WTC11 (cell line): ENCODE data around the gene ITPKA. TPM values are rescaled to one million over a fixed set of nuclear protein-coding genes. Genes with fewer than 3 reads are reported as not detected.

ENCODE experiments used
- ATAC-seq: fragments of 200-7000 bp; cut with Tn5 transposase; 2 replicates; pipeline ENCODE4 v1.10.0; 2021; ENCODE audit warnings: mild to moderate bottlenecking, moderate library complexity
- CTCF ChIA-PET: fragments of 300-600 bp; sonication (Branson Sonifier 250); formaldehyde crosslinking; loops from one replicate; lab custom pipeline; 2021; ENCODE audit warnings: antibody characterized with exemption; lab: Charles Lee
- POLR2A ChIA-PET: fragments of 350-600 bp; sonication (Branson Sonifier 250); formaldehyde crosslinking; loops from one replicate; lab custom pipeline; 2021; ENCODE audit warnings: antibody characterized with exemption; lab: Charles Lee
- DNase-seq: peaks from one replicate; pipeline ENCODE4 v3.0.0; 2021; ENCODE audit warnings: low spot score
- H3K27ac Mint-ChIP-seq: 2 replicates; pipeline ENCODE4 v1.8.0; 2021; ENCODE audit warnings: mixed read lengths
- H3K27me3 Mint-ChIP-seq: 2 replicates; pipeline ENCODE4 v1.8.0; 2021; ENCODE audit warnings: low read depth, mild to moderate bottlenecking, moderate library complexity, mixed read lengths
- H3K36me3 Mint-ChIP-seq: 2 replicates; pipeline ENCODE4 v1.8.0; 2021; ENCODE audit warnings: mixed read lengths
- H3K4me1 Mint-ChIP-seq: 2 replicates; pipeline ENCODE4 v1.8.0; 2022; ENCODE audit warnings: mixed read lengths
- H3K4me3 Mint-ChIP-seq: 2 replicates; pipeline ENCODE4 v1.8.0; 2021; ENCODE audit warnings: mild to moderate bottlenecking, moderate library complexity, mixed read lengths
- H3K9me3 Mint-ChIP-seq: 2 replicates; pipeline ENCODE4 v1.8.0; 2021; ENCODE audit warnings: mixed read lengths
- ATF2 ChIP-seq: sonication (generic); formaldehyde crosslinking; IDR thresholded peaks from 2 replicates; pipeline ENCODE4 v1.8.1; 2022; ENCODE audit warnings: low read depth, missing genetic modification reagents, borderline replicate concordance
- ATF3 ChIP-seq: sonication (generic); formaldehyde crosslinking; conservative IDR thresholded peaks from 2 replicates; pipeline ENCODE4 v1.8.1; 2022; ENCODE audit warnings: mild to moderate bottlenecking, missing genetic modification reagents
- E2F1 ChIP-seq: sonication (generic); formaldehyde crosslinking; IDR thresholded peaks from 2 replicates; pipeline ENCODE4 v1.8.0; 2022; ENCODE audit warnings: mild to moderate bottlenecking, missing genetic modification reagents
- ETV6 ChIP-seq: sonication (generic); formaldehyde crosslinking; IDR thresholded peaks from 2 replicates; pipeline ENCODE4 v1.8.1; 2022; ENCODE audit warnings: mild to moderate bottlenecking, missing genetic modification reagents
- FOXJ3 ChIP-seq: sonication (generic); formaldehyde crosslinking; IDR thresholded peaks from 2 replicates; pipeline ENCODE4 v1.9.0; 2021; ENCODE audit warnings: missing genetic modification reagents, mild to moderate bottlenecking, borderline replicate concordance
- FOXK1 ChIP-seq: sonication (generic); formaldehyde crosslinking; IDR thresholded peaks from 2 replicates; pipeline ENCODE4 v1.8.0; 2022; ENCODE audit warnings: mild to moderate bottlenecking, moderate library complexity, missing genetic modification reagents
- IRF1 ChIP-seq: sonication (generic); formaldehyde crosslinking; IDR thresholded peaks from 2 replicates; pipeline ENCODE4 v1.8.0; 2023; ENCODE audit warnings: missing genetic modification reagents
- JUN ChIP-seq: sonication (generic); formaldehyde crosslinking; IDR thresholded peaks from 2 replicates; pipeline ENCODE4 v1.8.0; 2023; ENCODE audit warnings: mild to moderate bottlenecking, missing genetic modification reagents
- MYBL2 ChIP-seq: sonication (generic); formaldehyde crosslinking; IDR thresholded peaks from 2 replicates; pipeline ENCODE4 v1.8.1; 2023; ENCODE audit warnings: mild to moderate bottlenecking, moderate library complexity, missing genetic modification reagents
- NFYB ChIP-seq: sonication (generic); formaldehyde crosslinking; conservative IDR thresholded peaks from 2 replicates; pipeline ENCODE4 v1.8.0; 2022; ENCODE audit warnings: low read depth, missing genetic modification reagents
- NR3C1 ChIP-seq: sonication (generic); formaldehyde crosslinking; conservative IDR thresholded peaks from 2 replicates; pipeline ENCODE4 v1.8.1; 2023; ENCODE audit warnings: low read depth, mild to moderate bottlenecking, missing genetic modification reagents
- OVOL2 ChIP-seq: fragments of 250-450 bp; sonication (Bioruptor Pico); IDR thresholded peaks from 2 replicates; pipeline ENCODE4 v1.9.0; 2021; ENCODE audit warnings: mild to moderate bottlenecking, borderline replicate concordance
- PRRX2 ChIP-seq: fragments of 250-450 bp; sonication (Bioruptor Pico); IDR thresholded peaks from 2 replicates; pipeline ENCODE4 v1.8.0; 2021; ENCODE audit warnings: mild to moderate bottlenecking
- SP1 ChIP-seq: sonication (generic); formaldehyde crosslinking; conservative IDR thresholded peaks from 2 replicates; pipeline ENCODE4 v1.8.1; 2022; ENCODE audit warnings: missing genetic modification reagents
- TEAD1 ChIP-seq: sonication (generic); formaldehyde crosslinking; IDR thresholded peaks from 2 replicates; pipeline ENCODE4 v1.8.0; 2022; ENCODE audit warnings: mild to moderate bottlenecking, missing genetic modification reagents
- TP53 ChIP-seq: sonication (generic); formaldehyde crosslinking; IDR thresholded peaks from 2 replicates; pipeline ENCODE4 v1.8.1; 2023; ENCODE audit warnings: mild to moderate bottlenecking, missing genetic modification reagents
- ZNF219 ChIP-seq: sonication (generic); formaldehyde crosslinking; IDR thresholded peaks from 2 replicates; pipeline ENCODE4 v1.8.0; 2023; ENCODE audit warnings: missing genetic modification reagents, mild to moderate bottlenecking, borderline replicate concordance
- ZNF263 ChIP-seq: sonication (generic); formaldehyde crosslinking; IDR thresholded peaks from 2 replicates; pipeline ENCODE4 v1.8.1; 2022; ENCODE audit warnings: low read depth, mild to moderate bottlenecking, moderate library complexity, missing genetic modification reagents
- ZNF317 ChIP-seq: sonication (generic); formaldehyde crosslinking; IDR thresholded peaks from 2 replicates; pipeline ENCODE4 v1.8.1; 2023; ENCODE audit warnings: low read depth, mild to moderate bottlenecking, moderate library complexity, missing genetic modification reagents, borderline replicate concordance
- ZNF396 ChIP-seq: fragments of 250-450 bp; sonication (Bioruptor Pico); IDR thresholded peaks from 2 replicates; pipeline ENCODE4 v1.8.0; 2021; ENCODE audit warnings: mild to moderate bottlenecking, moderate library complexity, borderline replicate concordance
- ZNF423 ChIP-seq: fragments of 250-450 bp; sonication (Bioruptor Pico); IDR thresholded peaks from 2 replicates; pipeline ENCODE4 v2.1.2; 2022; ENCODE audit warnings: mild to moderate bottlenecking, moderate library complexity
- ZNF425 ChIP-seq: fragments of 250-450 bp; sonication (Bioruptor Pico); conservative IDR thresholded peaks from 2 replicates; pipeline ENCODE4 v1.9.0; 2021; ENCODE audit warnings: mild to moderate bottlenecking
- ZSCAN18 ChIP-seq: fragments of 250-450 bp; sonication (Bioruptor Pico); IDR thresholded peaks from 2 replicates; pipeline ENCODE4 v2.1.2; 2022; ENCODE audit warnings: mild to moderate bottlenecking, moderate library complexity
- total RNA-seq: library from RNA; stranded (reverse); gene quantifications from 3 replicates; pipeline ENCODE4 v1.2.3, GENCODE V29; 2021

ITPKA gene
- total RNA-seq, 1 experiment from 2014 or later: 1.2 TPM

GRCh38 chr15:41513506-41514227 lies 20.0 kb downstream of the ITPKA start, which contains the start of gene LTK:
LTK (minus strand) TSS chr15:41513827; CDS start chr15:41513709, 118 bp downstream.
- H3K9me3 Mint-ChIP-seq: no peaks in the 10 kb centered on the region
- CTCF ChIA-PET: interaction anchor here (0.9 to 1.8 kb wide), 5 partner anchors 12 to 90 kb away, joined by 4 to 8 read pairs (median 4); no protein-coding TSS in a partner anchor
- ATAC-seq: peak; percentile 62
- POLR2A ChIA-PET: interaction anchor here (0.6 kb wide), 1 partner anchor 267 kb away, joined by 4 read pairs; no protein-coding TSS in a partner anchor
- H3K4me3 Mint-ChIP-seq: peak within 1 kb of the TSS; percentile 82
- H3K27ac Mint-ChIP-seq: no peak within 1 kb of the TSS
- H3K4me1 Mint-ChIP-seq: peaks cover 18% of the 10 kb centered on the region
- DNase-seq: peak; percentile 59
- H3K27me3 Mint-ChIP-seq: peaks cover 63% of the 10 kb centered on the region
- TF ChIP-seq SP1 (0 out of 2 replicates have a peak, but pooled peaks have one; percentile 38), TEAD1 (CRISPR knock-in tag) (no peak), ETV6 (CRISPR knock-in tag) (0 out of 2 replicates have a peak, but pooled peaks have one; percentile 30), ZNF423 (peak; percentile 82), ZNF219 (no peak), ZNF317 (no peak), ATF3 (CRISPR knock-in tag) (no peak), IRF1 (CRISPR knock-in tag) (no peak)
- peaks cover 20% of the 10 kb centered on the region for H3K36me3 Mint-ChIP-seq

- ChIA-PET CTCF (no interaction called here), POLR2A (no interaction called here)
- no peak for TF ChIP-seq ZSCAN18 (CRISPR knock-in tag)
- no peak for TF ChIP-seq TP53 (CRISPR knock-in tag)
- TF ChIP-seq MYBL2: no peak
- TF ChIP-seq PRRX2 (CRISPR knock-in tag): no peak
- TF ChIP-seq ZNF425 (CRISPR knock-in tag): no peak
- TF ChIP-seq E2F1 (CRISPR knock-in tag): no peak
- no peak for TF ChIP-seq ZNF423
- TF ChIP-seq OVOL2 (CRISPR knock-in tag): no peak
- TF ChIP-seq ZNF219: no peak
- no peak for TF ChIP-seq FOXJ3 (CRISPR knock-in tag)
- TF ChIP-seq ATF3 (CRISPR knock-in tag): no peak
- TF ChIP-seq JUN (CRISPR knock-in tag): no peak
- TF ChIP-seq SP1: no peak
- TF ChIP-seq FOXK1 (CRISPR knock-in tag): no peak
- TF ChIP-seq ZNF263: no peak
- no peak for TF ChIP-seq ZNF396 (CRISPR knock-in tag)
- TF ChIP-seq NFYB (CRISPR knock-in tag): no peak
- no peak for TF ChIP-seq ATF2 (CRISPR knock-in tag)
- TF ChIP-seq NR3C1 (CRISPR knock-in tag): no peak
- no peak for DNase-seq
- Mint-ChIP-seq H3K27me3 (peaks cover 21% of the 10 kb centered on the region), H3K27ac (no peak overlapping the region), H3K4me3 (no peak overlapping the region), H3K4me1 (peaks cover 5% of the 10 kb centered on the region), H3K36me3 (peaks cover 27% of the 10 kb centered on the region), H3K9me3 (no peaks in the 10 kb centered on the region)
- ATAC-seq: no peak
Observed at GRCh38 chr15:41517895-41518449, 24.3 kb downstream of the ITPKA start.
